ENCODE results near the gene TMEM254. TPM values are rescaled to one million over a fixed set of nuclear protein-coding genes. Genes with fewer than 3 reads are reported as not detected.

Gene TMEM254
- total and polyA plus RNA-seq, 8 donors, result 6.3 to 13.5 (median 8.7) TPM

DNA sequence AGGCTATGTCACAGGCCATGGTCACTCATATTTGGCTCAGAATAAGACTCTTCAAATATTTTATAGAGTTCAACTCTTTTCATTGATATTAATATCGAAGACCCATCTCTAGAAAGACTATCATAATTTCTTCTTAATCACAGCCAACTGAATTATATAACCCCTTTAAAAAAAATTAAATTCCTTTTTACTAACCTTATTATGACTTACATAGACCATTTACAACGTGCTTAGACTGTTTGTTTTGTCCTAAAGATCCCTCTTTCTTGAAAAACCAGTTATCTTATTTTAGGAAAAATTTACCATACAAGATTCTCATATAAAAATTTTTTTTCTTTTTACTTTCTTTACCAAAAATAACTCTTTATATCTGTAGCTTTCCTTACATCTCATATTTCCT, 10.2 kb upstream of the TMEM254 start:
- H3K4me3 ChIP-seq, result no peak overlapping the region
- DNase-seq (no peak), FAIRE-seq (no peak), ATAC-seq (no peak)
- no peaks in the 10 kb centered on the region for H3K9me3 ChIP-seq
- no peaks in the 10 kb centered on the region for H3K27me3 ChIP-seq
- WGBS, 2 donors, result 66 to 69% methylated on average over 2 of the region's 2 CpGs
- no peaks in the 10 kb centered on the region for H3K4me1 ChIP-seq
- H3K27ac ChIP-seq, result no peak overlapping the region
- TF ChIP-seq, protein P1, sequence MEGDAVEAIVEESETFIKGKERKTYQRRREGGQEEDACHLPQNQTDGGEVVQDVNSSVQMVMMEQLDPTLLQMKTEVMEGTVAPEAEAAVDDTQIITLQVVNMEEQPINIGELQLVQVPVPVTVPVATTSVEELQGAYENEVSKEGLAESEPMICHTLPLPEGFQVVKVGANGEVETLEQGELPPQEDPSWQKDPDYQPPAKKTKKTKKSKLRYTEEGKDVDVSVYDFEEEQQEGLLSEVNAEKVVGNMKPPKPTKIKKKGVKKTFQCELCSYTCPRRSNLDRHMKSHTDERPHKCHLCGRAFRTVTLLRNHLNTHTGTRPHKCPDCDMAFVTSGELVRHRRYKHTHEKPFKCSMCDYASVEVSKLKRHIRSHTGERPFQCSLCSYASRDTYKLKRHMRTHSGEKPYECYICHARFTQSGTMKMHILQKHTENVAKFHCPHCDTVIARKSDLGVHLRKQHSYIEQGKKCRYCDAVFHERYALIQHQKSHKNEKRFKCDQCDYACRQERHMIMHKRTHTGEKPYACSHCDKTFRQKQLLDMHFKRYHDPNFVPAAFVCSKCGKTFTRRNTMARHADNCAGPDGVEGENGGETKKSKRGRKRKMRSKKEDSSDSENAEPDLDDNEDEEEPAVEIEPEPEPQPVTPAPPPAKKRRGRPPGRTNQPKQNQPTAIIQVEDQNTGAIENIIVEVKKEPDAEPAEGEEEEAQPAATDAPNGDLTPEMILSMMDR (IDR thresholded peaks at IDR 0.05), result no peak
- H3K36me3 ChIP-seq, result no peaks in the 10 kb centered on the region
- intact Hi-C loops (cut with DNase I), result no loop called here

DNA sequence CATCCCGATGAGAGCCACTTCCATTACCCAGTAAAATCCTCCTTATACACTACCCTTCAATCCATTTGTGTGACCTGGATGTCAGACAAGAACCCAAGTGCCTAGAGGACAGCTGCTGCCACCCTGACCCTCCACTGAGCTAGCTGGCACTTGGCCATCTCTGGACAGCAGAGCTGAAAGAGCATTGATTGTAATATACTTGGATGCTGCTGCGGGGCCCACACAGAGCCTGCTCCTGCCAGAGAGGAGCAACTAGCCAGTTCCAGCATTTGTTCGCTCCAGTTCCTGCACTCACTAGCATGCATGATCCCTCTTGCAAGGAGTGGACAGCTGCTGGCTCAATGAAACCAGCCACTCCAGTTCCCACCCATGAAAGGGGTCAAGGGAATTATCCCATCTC, 8.4 kb upstream of the TMEM254 start:
- H3K27ac ChIP-seq, result no peak overlapping the region
- TF ChIP-seq, protein P1 (IDR thresholded peaks at IDR 0.05), result no peak
- intact Hi-C loops (cut with DNase I), result no loop called here
- ATAC-seq, result no peak
- no peaks in the 10 kb centered on the region for H3K36me3 ChIP-seq
- no peak for DNase-seq
- FAIRE-seq, result no peak
- no peaks in the 10 kb centered on the region for H3K4me1 ChIP-seq
- WGBS, 2 donors, result 86 to 89% methylated on average over 3 of the region's 3 CpGs
- H3K4me3 ChIP-seq, result no peak overlapping the region
- H3K9me3 ChIP-seq, result no peaks in the 10 kb centered on the region
- no peaks in the 10 kb centered on the region for H3K27me3 ChIP-seq

DNA sequence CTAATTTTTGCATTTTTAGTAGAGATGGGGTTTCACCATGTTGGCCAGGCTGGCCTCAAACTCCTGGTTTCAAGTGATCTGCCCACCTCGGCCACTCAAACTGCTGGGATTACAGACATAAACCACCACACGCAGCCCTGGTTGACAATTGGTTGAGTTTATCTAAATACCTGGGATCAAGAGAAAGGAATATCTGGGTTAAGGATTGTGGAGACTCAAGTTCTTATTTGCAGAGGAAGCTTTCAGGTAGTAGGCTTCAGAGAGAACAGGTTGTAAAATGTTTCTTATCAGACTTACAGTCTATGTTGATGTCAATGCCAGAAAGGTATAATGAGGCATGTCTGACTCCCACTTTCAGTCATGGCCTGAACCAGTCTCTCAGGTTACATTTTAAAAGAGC, 5.9 kb upstream of the TMEM254 start:
- DNase-seq, result no peak
- FAIRE-seq, result no peak
- intact Hi-C loops (cut with DNase I), result no loop called here
- H3K27me3 ChIP-seq, result no peaks in the 10 kb centered on the region
- H3K36me3 ChIP-seq, result no peaks in the 10 kb centered on the region
- no peaks in the 10 kb centered on the region for H3K4me1 ChIP-seq
- no peak overlapping the region for H3K27ac ChIP-seq
- 87 to 90% methylated on average over 2 of the region's 2 CpGs for WGBS, 2 donors
- H3K4me3 ChIP-seq, result no peak overlapping the region
- TF ChIP-seq, protein P1 (IDR thresholded peaks at IDR 0.05), result no peak
- no peak for ATAC-seq
- no peaks in the 10 kb centered on the region for H3K9me3 ChIP-seq

DNA sequence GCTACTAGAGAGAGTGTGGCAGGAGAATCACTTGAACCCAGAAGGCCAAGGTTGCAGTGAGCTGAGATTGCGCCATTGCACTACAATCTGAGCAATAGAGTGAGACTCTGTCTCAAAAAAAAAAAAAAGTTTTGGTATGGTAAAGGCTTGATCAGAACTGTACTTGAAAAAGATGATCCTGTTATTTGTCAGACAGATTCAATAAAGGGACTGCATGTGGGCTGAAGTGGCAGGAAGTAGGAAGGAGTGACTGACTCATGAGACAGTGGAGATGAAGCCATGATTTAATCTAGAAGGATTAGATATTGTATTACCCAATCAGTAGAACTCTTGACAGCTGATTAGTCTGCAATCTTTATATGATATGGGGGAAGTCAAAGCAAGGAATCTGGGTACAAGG, 2.7 kb upstream of the TMEM254 start:
- intact Hi-C loops (cut with DNase I), result no loop called here

DNA sequence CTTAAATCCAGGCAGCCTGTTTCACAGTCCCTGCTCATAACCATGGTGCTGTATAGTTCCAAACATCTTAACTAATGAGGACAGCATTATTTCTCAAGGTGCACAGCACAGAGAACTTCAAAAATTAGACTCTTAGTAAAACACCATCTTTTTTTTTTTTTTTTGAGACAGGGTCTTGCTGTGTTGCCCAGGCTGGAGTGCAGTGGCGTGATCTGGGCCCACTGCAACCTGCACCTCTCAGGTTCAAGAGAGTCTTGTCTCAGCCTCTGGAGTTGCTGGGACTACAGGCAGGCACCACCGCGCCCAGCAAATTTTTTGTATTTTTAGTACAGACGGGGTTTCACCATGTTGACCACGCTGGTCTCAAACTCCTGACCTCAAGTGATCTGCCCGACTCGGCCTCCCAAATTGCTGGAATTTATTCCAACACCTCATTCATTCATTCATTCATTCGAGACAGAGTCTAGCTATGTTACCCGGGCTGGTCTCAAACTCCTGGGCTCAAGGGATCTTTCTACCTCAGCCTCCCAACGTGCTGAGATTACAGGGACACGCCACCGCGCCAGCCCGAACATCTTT, 507 bp upstream of the TMEM254 start:
- Histone ChIP-seq H3K36me3 (no peaks in the 10 kb centered on the region), H3K27me3 (no peaks in the 10 kb centered on the region), H3K4me3 (peak overlapping the region; percentile 48 to 91 (median 81)), H3K4me1 (peaks cover 0 to 11% (median 9%) of the 10 kb centered on the region in 3 donors), H3K27ac (peak overlapping the region; percentile 89 to 96 (median 94)), H3K9me3 (no peaks in the 10 kb centered on the region)
- 31 to 32% methylated on average over 14 of the region's 14 CpGs for WGBS, 2 donors
- no peak for FAIRE-seq
- ATAC-seq, result no peak
- TF ChIP-seq, protein P1 (IDR thresholded peaks at IDR 0.05), result no peak
- DNase-seq, result no peak
- intact Hi-C loops (cut with DNase I), result no loop called here

More for the DNA sequence above, 2.7 kb upstream of the TMEM254 start:
- peaks cover 0 to 11% (median 9%) of the 10 kb centered on the region in 3 donors for H3K4me1 ChIP-seq
- H3K9me3 ChIP-seq, result no peaks in the 10 kb centered on the region
- 95 to 100% methylated on average over 1 of the region's 1 CpG for WGBS, 2 donors
- no peak overlapping the region for H3K4me3 ChIP-seq
- DNase-seq, result no peak
- TF ChIP-seq, protein P1 (IDR thresholded peaks at IDR 0.05), result no peak
- no peak for ATAC-seq
- no peaks in the 10 kb centered on the region for H3K27me3 ChIP-seq
- H3K27ac ChIP-seq, result no peak overlapping the region
- FAIRE-seq, result no peak
- no peaks in the 10 kb centered on the region for H3K36me3 ChIP-seq

All from pancreas (tissue), 10 donors.